Stimulated activated naive B cell treated with anti-CD40 and anti-IgM and Interleukin-4, amounts not matched to agents 10 μg/mL and 1 μg/mL and 100 μg/mL, for 72 hours (primary cell): Measurements from ENCODE around the gene SYNM.

Experiments
- ATAC-seq, 2 donors: fragments of 150-1000 bp; cut with Tn5 transposase; replicated peaks; 2 replicates each; pipeline ENCODE4 v1.10.0; 2021; ENCODE audit warnings: moderate library complexity in 1 of 2
- DNase-seq: peaks from one replicate; pipeline ENCODE4 v3.0.0; 2021
- H3K27ac Mint-ChIP-seq: one replicate; pipeline ENCODE4 v1.8.0; 2022; ENCODE audit warnings: mild to moderate bottlenecking, mixed read lengths
- H3K27me3 Mint-ChIP-seq, 2 donors: one replicate each; pipeline ENCODE4 v1.8.0; 2022; ENCODE audit warnings: mixed read lengths in 2 of 2
- H3K36me3 Mint-ChIP-seq, 2 donors: one replicate each; pipeline ENCODE4 v1.8.0; 2022; ENCODE audit warnings: mixed read lengths in 2 of 2, mild to moderate bottlenecking in 1 of 2
- H3K4me1 Mint-ChIP-seq, 2 donors: one replicate each; pipeline ENCODE4 v1.8.0; 2022; ENCODE audit warnings: mixed read lengths in 2 of 2, mild to moderate bottlenecking in 1 of 2
- H3K4me3 Mint-ChIP-seq, 2 donors: one replicate each; pipeline ENCODE4 v1.8.0; 2022; ENCODE audit warnings: mild to moderate bottlenecking in 2 of 2, mixed read lengths in 2 of 2, moderate library complexity in 1 of 2
- H3K9me3 Mint-ChIP-seq, 2 donors: one replicate each; pipeline ENCODE4 v1.8.0; 2022; ENCODE audit warnings: mixed read lengths in 2 of 2, mild to moderate bottlenecking in 1 of 2

SYNM gene

GRCh38 chr15:99118801-99119546 is 14.1 kb downstream of the SYNM start:
- H3K27ac Mint-ChIP-seq: no peak overlapping the region
- ATAC-seq: no peak
- no peak overlapping the region for H3K4me3 Mint-ChIP-seq
- no peaks in the 10 kb centered on the region for H3K36me3 Mint-ChIP-seq
- H3K27me3 Mint-ChIP-seq: peaks cover 0 to 14% of the 10 kb centered on the region in 2 donors
- H3K9me3 Mint-ChIP-seq: no peaks in the 10 kb centered on the region
- DNase-seq: no peak
- peaks cover 0 to 7% of the 10 kb centered on the region in 2 donors for H3K4me1 Mint-ChIP-seq

- DNase-seq (no peak), ATAC-seq (no peak)
- Mint-ChIP-seq H3K4me3 (no peak overlapping the region), H3K4me1 (peaks cover 0 to 13% of the 10 kb centered on the region in 2 donors), H3K9me3 (no peaks in the 10 kb centered on the region), H3K27ac (no peak overlapping the region), H3K27me3 (peaks cover 0 to 14% of the 10 kb centered on the region in 2 donors), H3K36me3 (no peaks in the 10 kb centered on the region)
Observed at GRCh38 chr15:99120050-99120777, 15.3 kb downstream of the SYNM start.

GRCh38 chr15:99121207-99121606 is 16.3 kb downstream of the SYNM start:
- no peaks in the 10 kb centered on the region for H3K36me3 Mint-ChIP-seq
- peaks cover 0 to 14% of the 10 kb centered on the region in 2 donors for H3K27me3 Mint-ChIP-seq
- DNase-seq (no peak), ATAC-seq (no peak)
- no peak overlapping the region for H3K27ac Mint-ChIP-seq
- no peaks in the 10 kb centered on the region for H3K9me3 Mint-ChIP-seq
- no peak overlapping the region for H3K4me3 Mint-ChIP-seq
- peaks cover 0 to 13% of the 10 kb centered on the region in 2 donors for H3K4me1 Mint-ChIP-seq

- H3K27ac Mint-ChIP-seq: no peak overlapping the region
- no peak for ATAC-seq
- H3K27me3 Mint-ChIP-seq: peaks cover 0 to 14% of the 10 kb centered on the region in 2 donors
- H3K36me3 Mint-ChIP-seq: no peaks in the 10 kb centered on the region
- H3K9me3 Mint-ChIP-seq: no peaks in the 10 kb centered on the region
- DNase-seq: no peak
- H3K4me1 Mint-ChIP-seq: peaks cover 0 to 13% of the 10 kb centered on the region in 2 donors
- H3K4me3 Mint-ChIP-seq: no peak overlapping the region
Observed at GRCh38 chr15:99121691-99122410, 17.0 kb downstream of the SYNM start.

DNA sequence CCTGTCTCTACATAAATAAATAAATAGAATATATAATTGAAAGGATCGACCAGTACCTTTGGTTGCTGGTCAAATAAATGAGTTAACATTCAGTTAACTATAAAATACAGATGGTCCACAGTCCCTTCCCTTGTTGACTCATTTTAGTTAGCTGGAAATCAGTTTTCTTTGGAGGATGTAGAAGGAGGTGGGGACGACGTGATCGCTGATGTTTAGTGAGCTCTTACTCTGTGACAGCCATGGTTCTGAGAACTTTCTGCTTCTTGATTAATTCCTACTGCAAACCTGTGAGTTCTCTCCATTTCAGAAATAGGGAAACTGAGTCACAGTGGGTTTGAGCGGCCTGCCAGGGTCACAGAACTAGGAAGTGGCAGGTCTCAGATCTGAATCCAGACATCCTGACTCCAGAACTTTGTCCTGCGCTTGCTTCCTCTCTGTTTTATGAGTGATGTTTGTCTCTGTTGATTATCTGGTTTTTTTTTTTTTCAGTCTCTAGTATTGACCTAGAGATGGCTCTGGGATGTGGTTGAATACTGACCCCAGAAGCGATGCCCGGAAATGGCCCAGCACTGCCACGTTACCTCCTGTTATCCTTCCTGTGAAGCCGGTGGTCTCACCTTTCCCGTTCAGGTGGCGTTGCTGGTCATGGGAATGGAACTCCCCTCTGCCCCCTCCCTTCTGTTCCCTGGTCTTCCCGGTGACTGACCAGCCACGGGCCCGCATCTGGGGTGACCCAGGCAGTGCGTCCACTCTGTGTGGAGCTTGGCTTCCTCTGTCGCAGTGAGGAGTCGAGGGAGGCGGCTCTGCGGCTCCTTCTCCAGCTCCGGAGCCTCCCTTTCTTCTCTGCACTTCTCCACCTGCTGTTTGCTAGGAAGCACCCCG is 18.2 kb downstream of the SYNM start:
- no peaks in the 10 kb centered on the region for H3K9me3 Mint-ChIP-seq
- DNase-seq (no peak), ATAC-seq (no peak)
- H3K4me3 Mint-ChIP-seq: no peak overlapping the region
- H3K27ac Mint-ChIP-seq: no peak overlapping the region
- H3K36me3 Mint-ChIP-seq: no peaks in the 10 kb centered on the region
- H3K4me1 Mint-ChIP-seq: peaks cover 0 to 13% of the 10 kb centered on the region in 2 donors
- peaks cover 0 to 14% of the 10 kb centered on the region in 2 donors for H3K27me3 Mint-ChIP-seq

GRCh38 chr15:99123713-99124451 is 19.0 kb downstream of the SYNM start:
- DNase-seq (no peak), ATAC-seq (peak; percentile 29 to 41)
- H3K4me1 Mint-ChIP-seq: peaks cover 0 to 13% of the 10 kb centered on the region in 2 donors
- no peaks in the 10 kb centered on the region for H3K9me3 Mint-ChIP-seq
- no peak overlapping the region for H3K27ac Mint-ChIP-seq
- peaks cover 0 to 14% of the 10 kb centered on the region in 2 donors for H3K27me3 Mint-ChIP-seq
- no peak overlapping the region for H3K4me3 Mint-ChIP-seq
- no peaks in the 10 kb centered on the region for H3K36me3 Mint-ChIP-seq

- Mint-ChIP-seq H3K9me3 (no peaks in the 10 kb centered on the region), H3K4me3 (no peak overlapping the region), H3K27ac (no peak overlapping the region), H3K4me1 (peaks cover under 1 to 13% of the 10 kb centered on the region in 2 donors), H3K27me3 (peaks cover 0 to 14% of the 10 kb centered on the region in 2 donors), H3K36me3 (no peaks in the 10 kb centered on the region)
- no peak for DNase-seq
- ATAC-seq: no peak
Observed at GRCh38 chr15:99124641-99125040, 19.8 kb downstream of the SYNM start.

- Mint-ChIP-seq H3K27ac (no peak overlapping the region), H3K4me1 (peaks cover 3 to 13% of the 10 kb centered on the region in 2 donors), H3K9me3 (no peaks in the 10 kb centered on the region), H3K4me3 (no peak overlapping the region), H3K36me3 (no peaks in the 10 kb centered on the region), H3K27me3 (peaks cover 0 to 14% of the 10 kb centered on the region in 2 donors)
- ATAC-seq: no peak
- no peak for DNase-seq
Observed at GRCh38 chr15:99125061-99125891, 20.4 kb downstream of the SYNM start.

- H3K27me3 Mint-ChIP-seq: peaks cover 0 to 10% of the 10 kb centered on the region in 2 donors
- no peak for DNase-seq
- no peak for ATAC-seq
- no peak overlapping the region for H3K4me3 Mint-ChIP-seq
- no peaks in the 10 kb centered on the region for H3K36me3 Mint-ChIP-seq
- H3K4me1 Mint-ChIP-seq: peaks cover 3 to 13% of the 10 kb centered on the region in 2 donors
- H3K27ac Mint-ChIP-seq: no peak overlapping the region
- H3K9me3 Mint-ChIP-seq: no peaks in the 10 kb centered on the region
Observed at GRCh38 chr15:99126131-99126588, 21.3 kb downstream of the SYNM start.

GRCh38 chr15:99126930-99127329 is 22.1 kb downstream of the SYNM start:
- no peak overlapping the region for H3K4me3 Mint-ChIP-seq
- ATAC-seq: no peak
- H3K4me1 Mint-ChIP-seq: peaks cover 3 to 13% of the 10 kb centered on the region in 2 donors
- H3K9me3 Mint-ChIP-seq: no peaks in the 10 kb centered on the region
- H3K36me3 Mint-ChIP-seq: no peaks in the 10 kb centered on the region
- no peak overlapping the region for H3K27ac Mint-ChIP-seq
- DNase-seq: no peak
- peaks cover 0 to 7% of the 10 kb centered on the region in 2 donors for H3K27me3 Mint-ChIP-seq

- no peak overlapping the region for H3K4me3 Mint-ChIP-seq
- H3K9me3 Mint-ChIP-seq: no peaks in the 10 kb centered on the region
- peaks cover 3 to 13% of the 10 kb centered on the region in 2 donors for H3K4me1 Mint-ChIP-seq
- DNase-seq (no peak), ATAC-seq (no peak)
- H3K27me3 Mint-ChIP-seq: peaks cover 0 to 7% of the 10 kb centered on the region in 2 donors
- H3K36me3 Mint-ChIP-seq: no peaks in the 10 kb centered on the region
- H3K27ac Mint-ChIP-seq: no peak overlapping the region
Observed at GRCh38 chr15:99127773-99128172, 22.9 kb downstream of the SYNM start.

DNA sequence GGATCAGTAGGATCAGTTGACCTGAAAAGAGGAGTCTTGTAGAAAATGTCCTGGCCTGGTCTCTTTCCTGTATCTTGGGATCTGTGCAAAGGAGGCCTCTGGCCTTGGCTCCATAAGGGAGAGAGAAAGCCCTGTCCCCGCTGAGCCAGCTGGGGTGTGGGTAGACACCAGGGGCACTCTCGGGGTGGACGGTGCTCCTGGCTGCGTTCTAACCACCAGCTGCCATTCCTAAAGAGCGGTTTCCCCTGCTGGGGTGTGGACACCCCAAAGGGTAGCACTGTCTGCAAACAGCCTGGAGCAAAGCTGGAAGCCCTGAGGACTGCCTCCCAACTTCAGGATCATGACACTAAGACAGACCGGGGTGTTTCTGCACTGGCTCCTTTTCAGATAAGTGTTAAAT is 23.5 kb downstream of the SYNM start:
- Mint-ChIP-seq H3K9me3 (no peaks in the 10 kb centered on the region), H3K27me3 (peaks cover 0 to 2% of the 10 kb centered on the region in 2 donors), H3K36me3 (no peaks in the 10 kb centered on the region), H3K27ac (no peak overlapping the region), H3K4me1 (peaks cover 3 to 11% of the 10 kb centered on the region in 2 donors), H3K4me3 (no peak overlapping the region)
- ATAC-seq (no peak), DNase-seq (no peak)
